C1 segment of cervical spinal cord (tissue), 14 donors: ENCODE results near the gene PRSS12.
"Not testable (repeated sequence)": the region's sequence is repeated elsewhere in the genome, so short reads cannot be mapped to it uniquely, and the experiment has no call there.

Source experiments
- DNase-seq, 14 donors: peaks; one replicate each; lab custom pipeline; 2025; lab: John Stamatoyannopoulos, UW

Gene PRSS12

GRCh38 chr4:118278473-118279274 is 74.1 kb downstream of the PRSS12 start:
- DNase-seq = peak; percentile 38 to 96 (median 84)

- DNase-seq = no peak
These were observed 75.6 kb downstream of the PRSS12 start for GRCh38 chr4:118277243-118277642.

GRCh38 chr4:118276580-118276979 is 76.2 kb downstream of the PRSS12 start:
- DNase-seq = no peak

GRCh38 chr4:118273642-118274041 is 79.2 kb downstream of the PRSS12 start:
- DNase-seq = no peak

GRCh38 chr4:118271788-118272187 is 81.0 kb downstream of the PRSS12 start:
- no peak for DNase-seq

GRCh38 chr4:118270492-118270891 is 82.3 kb downstream of the PRSS12 start:
- peak in 1 of 14 donors; percentile 13 for DNase-seq

- DNase-seq = no peak
These were observed 84.0 kb downstream of the PRSS12 start for GRCh38 chr4:118268780-118269179.

GRCh38 chr4:118266145-118266496 is 86.7 kb downstream of the PRSS12 start:
- not testable (repeated sequence) for DNase-seq

GRCh38 chr4:118265312-118266144 is 87.3 kb downstream of the PRSS12 start:
- peak in 2 of 14 donors; percentile 5 to 18 for DNase-seq

- no peak for DNase-seq
These were observed 88.7 kb downstream of the PRSS12 start for GRCh38 chr4:118264096-118264495.

- no peak for DNase-seq
These were observed 92.5 kb downstream of the PRSS12 start for GRCh38 chr4:118260309-118260708.

GRCh38 chr4:118259111-118259510 is 93.7 kb downstream of the PRSS12 start:
- no peak for DNase-seq

- no peak for DNase-seq
These were observed 98.4 kb downstream of the PRSS12 start for GRCh38 chr4:118254368-118254767.

- DNase-seq = no peak
These were observed 102.9 kb downstream of the PRSS12 start for GRCh38 chr4:118249890-118250289.

GRCh38 chr4:118237531-118237930 is 115.3 kb downstream of the PRSS12 start:
- DNase-seq = no peak

- DNase-seq = no peak
These were observed 117.2 kb downstream of the PRSS12 start for GRCh38 chr4:118235566-118236120.
